IPS-18a (cell line): ENCODE data around the gene GPR107.

Source experiments
- H3K27ac ChIP-seq: one replicate; pipeline ENCODE4 v1.5.1; 2013; ENCODE audit warnings: low read length
- H3K27me3 ChIP-seq: one replicate; pipeline ENCODE4 v1.6.1; 2013; ENCODE audit warnings: mild to moderate bottlenecking, low read length; ENCODE audit not compliant: control insufficient read depth, insufficient read depth
- H3K36me3 ChIP-seq: one replicate; pipeline ENCODE4 v1.6.1; 2013; ENCODE audit warnings: low read depth, low read length; ENCODE audit not compliant: control insufficient read depth
- H3K4me1 ChIP-seq: one replicate; pipeline ENCODE4 v1.6.1; 2013; ENCODE audit warnings: low read depth, low read length; ENCODE audit not compliant: control insufficient read depth
- H3K4me3 ChIP-seq: one replicate; pipeline ENCODE4 v1.5.1; 2013; ENCODE audit warnings: low read length
- H3K9ac ChIP-seq: one replicate; pipeline ENCODE4 v1.6.1; 2013; ENCODE audit warnings: mild to moderate bottlenecking, low read length, moderate library complexity
- H3K9me3 ChIP-seq: one replicate; pipeline ENCODE4 v1.6.1; 2013; ENCODE audit warnings: low read depth, low read length; ENCODE audit not compliant: control insufficient read depth

Gene GPR107

GRCh38 chr9:130069048-130069447, 15.3 kb downstream of the GPR107 start:
- Histone ChIP-seq H3K4me1 (peaks cover 7% of the 10 kb centered on the region), H3K4me3 (no peak overlapping the region), H3K9ac (no peak overlapping the region), H3K9me3 (no peaks in the 10 kb centered on the region), H3K36me3 (no peaks in the 10 kb centered on the region), H3K27me3 (no peaks in the 10 kb centered on the region), H3K27ac (no peak overlapping the region)

- no peak overlapping the region for H3K4me3 ChIP-seq
- no peak overlapping the region for H3K9ac ChIP-seq
- peaks cover 7% of the 10 kb centered on the region for H3K4me1 ChIP-seq
- H3K27me3 ChIP-seq: no peaks in the 10 kb centered on the region
- no peaks in the 10 kb centered on the region for H3K9me3 ChIP-seq
- H3K27ac ChIP-seq: no peak overlapping the region
- peaks cover 13% of the 10 kb centered on the region for H3K36me3 ChIP-seq
Observed at GRCh38 chr9:130072515-130073235, 19.0 kb downstream of the GPR107 start.

DNA sequence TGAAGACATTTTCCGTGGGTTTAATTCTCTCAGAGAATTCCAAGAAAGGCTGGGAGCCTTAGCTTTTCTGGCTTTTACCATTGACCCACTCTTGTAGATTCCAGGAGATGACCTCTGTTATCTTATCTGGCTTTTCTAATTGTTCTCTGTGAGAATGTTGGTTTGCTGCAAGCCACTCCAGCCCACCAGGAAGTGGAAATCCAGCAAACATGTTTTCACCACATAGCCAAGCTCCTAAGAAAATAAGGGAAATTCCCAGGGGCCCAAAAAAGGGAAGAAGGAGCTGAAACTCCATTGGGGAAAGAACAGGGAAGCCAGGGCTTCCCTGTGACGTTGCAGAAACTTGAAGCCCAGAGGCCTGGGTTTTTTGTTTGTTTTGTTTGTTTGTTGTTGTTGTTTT, 19.7 kb downstream of the GPR107 start:
- no peaks in the 10 kb centered on the region for H3K9me3 ChIP-seq
- H3K9ac ChIP-seq: no peak overlapping the region
- peaks cover 7% of the 10 kb centered on the region for H3K4me1 ChIP-seq
- no peak overlapping the region for H3K4me3 ChIP-seq
- peaks cover 18% of the 10 kb centered on the region for H3K36me3 ChIP-seq
- no peaks in the 10 kb centered on the region for H3K27me3 ChIP-seq
- no peak overlapping the region for H3K27ac ChIP-seq

DNA sequence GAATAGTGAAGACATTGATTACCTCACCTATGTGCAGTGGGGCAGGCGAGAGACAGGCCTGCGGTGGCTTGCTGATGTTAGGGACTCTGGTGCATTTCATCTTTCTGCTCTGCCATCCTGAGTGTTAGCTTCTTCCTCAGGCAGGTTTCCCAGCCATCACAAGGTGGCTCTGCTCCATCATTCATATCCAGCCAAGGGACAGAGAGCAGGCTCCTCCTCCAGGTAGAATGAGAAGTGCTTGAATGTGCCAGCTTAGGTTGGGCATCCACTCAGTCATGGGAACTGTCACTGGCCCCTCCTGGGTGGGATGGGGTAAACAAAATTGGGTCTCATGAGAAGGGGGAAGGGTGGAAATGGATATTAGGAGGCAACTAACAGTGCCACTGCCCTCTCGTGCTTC, 24.8 kb downstream of the GPR107 start:
- no peaks in the 10 kb centered on the region for H3K27me3 ChIP-seq
- peaks cover 40% of the 10 kb centered on the region for H3K36me3 ChIP-seq
- H3K27ac ChIP-seq: no peak overlapping the region

DNA sequence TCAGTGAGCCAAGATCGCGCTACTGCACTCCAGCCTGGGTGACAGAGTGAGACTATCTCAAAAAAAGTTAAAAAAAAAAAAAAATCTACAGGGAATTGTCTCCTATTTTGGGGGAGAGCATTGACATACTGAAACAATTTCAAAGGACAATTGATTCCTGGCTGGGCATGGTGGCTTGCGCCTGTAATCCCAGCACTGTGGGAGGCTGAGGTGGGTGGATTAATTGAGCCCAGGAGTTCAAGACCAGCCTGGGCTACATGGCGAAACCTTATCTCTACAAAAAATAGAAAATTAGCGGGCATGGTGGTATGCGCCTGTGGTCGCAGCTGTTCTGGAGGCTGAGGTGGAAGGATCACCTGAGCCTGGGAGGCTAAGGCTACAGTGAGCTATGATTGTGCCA, 30.6 kb downstream of the GPR107 start:
- Histone ChIP-seq H3K27ac (no peak overlapping the region), H3K36me3 (peaks cover 33% of the 10 kb centered on the region), H3K9me3 (no peaks in the 10 kb centered on the region)

More for the DNA sequence above, 24.8 kb downstream of the GPR107 start:
- Histone ChIP-seq H3K9me3 (no peaks in the 10 kb centered on the region), H3K4me1 (no peaks in the 10 kb centered on the region), H3K9ac (no peak overlapping the region), H3K4me3 (no peak overlapping the region)

DNA sequence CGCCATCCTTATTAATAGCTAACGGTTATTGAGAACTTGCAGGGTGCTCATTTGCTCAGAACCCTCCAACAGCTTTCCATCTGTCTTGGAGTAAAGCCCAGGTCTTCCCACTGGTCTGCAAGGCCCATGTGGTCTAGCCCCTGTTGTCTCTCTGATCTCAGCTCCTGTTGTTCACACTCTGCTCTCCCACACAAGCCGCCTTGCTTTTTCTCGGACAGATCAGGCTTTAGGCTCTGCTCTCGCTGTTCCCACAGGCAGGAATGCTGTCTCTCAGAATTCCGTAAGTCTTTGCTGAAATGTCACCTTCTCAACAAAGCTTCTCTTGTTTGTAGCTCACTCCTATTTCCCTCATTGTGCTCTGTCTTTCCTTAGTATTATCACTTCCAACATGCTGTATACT, 34.3 kb downstream of the GPR107 start:
- Histone ChIP-seq H3K27me3 (no peaks in the 10 kb centered on the region), H3K9ac (no peak overlapping the region), H3K4me1 (no peaks in the 10 kb centered on the region), H3K27ac (no peak overlapping the region), H3K4me3 (no peak overlapping the region), H3K36me3 (peaks cover 32% of the 10 kb centered on the region), H3K9me3 (no peaks in the 10 kb centered on the region)

More for the DNA sequence above, 30.6 kb downstream of the GPR107 start:
- Histone ChIP-seq H3K4me3 (no peak overlapping the region), H3K27me3 (no peaks in the 10 kb centered on the region), H3K9ac (no peak overlapping the region), H3K4me1 (no peaks in the 10 kb centered on the region)

DNA sequence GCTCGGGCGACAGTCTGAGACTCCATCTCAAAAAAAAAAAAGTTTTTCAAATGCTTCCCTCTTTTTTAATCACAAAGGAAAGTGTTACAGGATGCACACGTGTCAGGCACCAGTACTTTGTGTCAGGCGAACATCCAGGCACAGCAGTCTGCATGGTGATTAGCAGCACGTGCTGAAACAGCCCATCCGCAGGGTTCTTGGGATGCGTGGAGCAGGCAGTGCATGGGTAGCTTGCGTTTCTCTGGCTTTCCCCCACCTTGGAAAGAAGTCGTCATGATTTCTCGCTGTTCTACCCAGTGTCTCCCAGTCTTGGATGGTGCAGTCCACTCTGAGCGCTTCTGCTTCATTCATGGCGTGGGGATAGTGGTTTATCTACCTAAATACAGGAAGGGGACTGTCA, 35.4 kb downstream of the GPR107 start:
- Histone ChIP-seq H3K9me3 (no peaks in the 10 kb centered on the region), H3K4me1 (no peaks in the 10 kb centered on the region), H3K4me3 (no peak overlapping the region), H3K27ac (no peak overlapping the region), H3K36me3 (peaks cover 28% of the 10 kb centered on the region), H3K27me3 (no peaks in the 10 kb centered on the region), H3K9ac (no peak overlapping the region)

- H3K4me1 ChIP-seq: no peaks in the 10 kb centered on the region
- no peak overlapping the region for H3K27ac ChIP-seq
- H3K9ac ChIP-seq: no peak overlapping the region
- no peaks in the 10 kb centered on the region for H3K27me3 ChIP-seq
- H3K4me3 ChIP-seq: no peak overlapping the region
- H3K9me3 ChIP-seq: no peaks in the 10 kb centered on the region
- H3K36me3 ChIP-seq: peaks cover 33% of the 10 kb centered on the region
Observed at GRCh38 chr9:130090915-130091314, 37.2 kb downstream of the GPR107 start.

- Histone ChIP-seq H3K9me3 (no peaks in the 10 kb centered on the region), H3K36me3 (peaks cover 27% of the 10 kb centered on the region), H3K9ac (no peak overlapping the region)
Observed at GRCh38 chr9:130092910-130093309, 39.2 kb downstream of the GPR107 start.

DNA sequence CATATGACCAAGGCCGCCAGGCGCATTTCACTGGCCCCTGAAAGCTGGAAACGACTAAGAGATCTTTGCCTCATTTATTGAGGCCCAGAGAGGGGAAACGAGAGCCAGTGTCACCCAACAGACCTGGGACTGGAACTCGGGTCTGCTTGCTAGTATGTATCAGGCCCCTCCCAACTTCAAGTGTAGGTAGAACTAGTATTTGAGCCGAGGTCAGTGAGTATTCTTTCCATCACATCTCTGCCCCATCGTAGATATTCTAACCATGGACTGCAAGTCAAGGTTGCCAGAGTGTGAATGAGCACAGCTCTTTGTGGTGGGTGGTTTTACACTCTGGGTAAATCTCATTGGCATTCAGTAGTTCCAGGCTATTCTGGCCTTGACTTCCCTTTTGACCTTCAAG, 42.2 kb downstream of the GPR107 start:
- peaks cover 32% of the 10 kb centered on the region for H3K36me3 ChIP-seq
- no peak overlapping the region for H3K4me3 ChIP-seq
- H3K4me1 ChIP-seq: no peaks in the 10 kb centered on the region
- no peak overlapping the region for H3K9ac ChIP-seq
- H3K27me3 ChIP-seq: no peaks in the 10 kb centered on the region
- H3K27ac ChIP-seq: no peak overlapping the region
- no peaks in the 10 kb centered on the region for H3K9me3 ChIP-seq

More at GRCh38 chr9:130092910-130093309, 39.2 kb downstream of the GPR107 start:
- Histone ChIP-seq H3K27ac (no peak overlapping the region), H3K27me3 (no peaks in the 10 kb centered on the region), H3K4me1 (no peaks in the 10 kb centered on the region), H3K4me3 (no peak overlapping the region)

DNA sequence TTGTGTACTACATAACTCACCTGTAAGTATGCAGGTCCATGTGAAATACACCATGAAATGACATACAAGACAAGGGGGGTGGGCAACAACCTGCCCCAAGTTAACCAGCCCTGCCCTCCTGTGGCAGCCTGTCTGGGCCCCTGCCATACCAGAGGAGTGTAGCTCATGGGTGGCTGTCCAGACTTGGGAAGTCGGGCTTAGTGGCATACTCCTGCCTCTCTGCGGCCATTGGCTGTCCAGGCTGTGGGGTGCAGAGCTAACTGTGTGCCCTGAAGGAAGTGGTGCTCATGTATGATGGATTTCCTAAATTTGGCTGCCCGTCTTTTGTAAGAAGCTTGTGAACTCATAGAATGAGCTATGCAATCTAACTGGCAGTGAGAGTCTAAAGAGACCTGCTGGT, 47.0 kb downstream of the GPR107 start:
- Histone ChIP-seq H3K27ac (no peak overlapping the region), H3K4me1 (no peaks in the 10 kb centered on the region), H3K4me3 (no peak overlapping the region), H3K9me3 (no peaks in the 10 kb centered on the region), H3K9ac (no peak overlapping the region), H3K36me3 (peaks cover 32% of the 10 kb centered on the region), H3K27me3 (no peaks in the 10 kb centered on the region)

DNA sequence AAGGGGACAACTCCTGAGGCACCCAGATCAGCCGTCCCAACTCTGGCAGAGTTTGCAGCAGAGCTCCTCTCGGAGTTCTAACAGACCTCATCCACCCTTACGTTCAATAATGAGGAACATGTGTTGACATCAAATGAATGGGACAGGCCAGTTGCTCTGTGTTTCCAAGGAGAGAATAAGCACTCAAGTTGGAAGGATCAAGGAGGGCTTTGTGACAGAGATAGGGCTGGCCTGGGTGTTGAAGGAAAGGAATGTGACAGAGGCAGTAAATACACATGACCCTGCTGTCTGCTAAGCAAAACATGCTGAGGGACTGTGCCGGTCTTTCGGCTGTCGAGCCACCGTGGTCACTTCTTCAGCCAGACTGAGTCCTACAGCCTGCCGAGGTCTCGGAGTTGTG, 48.2 kb downstream of the GPR107 start:
- no peaks in the 10 kb centered on the region for H3K27me3 ChIP-seq
- H3K27ac ChIP-seq: no peak overlapping the region
- H3K9ac ChIP-seq: no peak overlapping the region
- H3K36me3 ChIP-seq: peaks cover 29% of the 10 kb centered on the region
- H3K4me3 ChIP-seq: no peak overlapping the region
- H3K9me3 ChIP-seq: no peaks in the 10 kb centered on the region
- no peaks in the 10 kb centered on the region for H3K4me1 ChIP-seq
